Activated T-cell treated with anti-CD3 and anti-CD28 coated beads for 1 hour (primary cell): ENCODE measurements around the gene SYCE3.

Experiments
- DNase-seq: peaks from one replicate; pipeline ENCODE4 v3.0.0-alpha.2; 2020; ENCODE audit warnings: low read depth

Gene SYCE3

GRCh38 chr22:50600538-50600937, 37.8 kb upstream of the SYCE3 start, which contains the start of gene MAPK8IP2:
Gene MAPK8IP2 (plus strand): TSS chr22:50600793. CDS start chr22:50600819, 26 bp downstream.
- DNase-seq, result no peak

GRCh38 chr22:50599816-50600455, 37.2 kb upstream of the SYCE3 start:
- DNase-seq, result peak; percentile 49

- DNase-seq, result no peak
These were observed 34.4 kb upstream of the SYCE3 start for GRCh38 chr22:50597097-50597496.

- no peak for DNase-seq
These were observed 32.5 kb upstream of the SYCE3 start for GRCh38 chr22:50595189-50595588.

- DNase-seq, result no peak
These were observed 24.7 kb upstream of the SYCE3 start for GRCh38 chr22:50587407-50587806.

GRCh38 chr22:50586416-50586815, 23.7 kb upstream of the SYCE3 start:
- DNase-seq, result no peak

- no peak for DNase-seq
These were observed 23.1 kb upstream of the SYCE3 start for GRCh38 chr22:50585781-50586180.

GRCh38 chr22:50585238-50585637, 22.5 kb upstream of the SYCE3 start:
- DNase-seq, result no peak

GRCh38 chr22:50584106-50585096, 21.7 kb upstream of the SYCE3 start:
- no peak for DNase-seq

GRCh38 chr22:50583294-50583861, 20.7 kb upstream of the SYCE3 start:
- DNase-seq, result no peak

- DNase-seq, result peak; percentile 97
These were observed 20.0 kb upstream of the SYCE3 start, which contains the start of gene CHKB for GRCh38 chr22:50582493-50583293. Gene CHKB (minus strand): TSS chr22:50582849. CDS start chr22:50582781, 68 bp downstream.

GRCh38 chr22:50581950-50582492, 19.3 kb upstream of the SYCE3 start:
- DNase-seq, result peak; percentile 22

- DNase-seq, result no peak
These were observed 18.6 kb upstream of the SYCE3 start for GRCh38 chr22:50581031-50581949.

GRCh38 chr22:50579752-50580151, 17.0 kb upstream of the SYCE3 start:
- no peak for DNase-seq

- DNase-seq, result no peak
These were observed 16.1 kb upstream of the SYCE3 start for GRCh38 chr22:50578776-50579310.

- no peak for DNase-seq
These were observed 15.5 kb upstream of the SYCE3 start, which contains the start of gene CPT1B for GRCh38 chr22:50577987-50578775. Gene CPT1B (minus strand): TSS chr22:50578427. CDS start chr22:50577915, 512 bp downstream.

- no peak for DNase-seq
These were observed 14.9 kb upstream of the SYCE3 start for GRCh38 chr22:50577697-50577986.

- no peak for DNase-seq
These were observed 14.3 kb upstream of the SYCE3 start for GRCh38 chr22:50576806-50577696.
